ENCODE measurements around the gene ATAD3A.

DNA sequence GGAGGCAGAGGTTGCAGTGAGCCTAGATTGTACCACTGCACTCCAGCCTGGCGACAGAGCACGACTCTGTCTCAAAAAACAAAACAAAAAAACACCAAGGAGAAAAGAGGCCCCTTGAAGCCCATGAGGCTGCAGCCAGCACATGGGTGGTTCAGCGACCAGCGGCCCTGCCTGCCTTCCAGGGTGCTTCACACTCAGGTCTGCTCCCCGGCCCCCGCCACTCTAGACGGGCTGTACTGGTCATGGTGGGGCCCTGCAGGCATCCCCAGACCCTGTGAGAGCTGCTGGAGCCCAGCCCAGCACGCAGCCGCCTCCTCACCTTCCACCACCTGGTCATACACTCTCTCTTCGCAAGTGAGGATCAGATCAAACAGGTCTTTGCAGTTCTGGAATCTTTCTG, 32.6 kb downstream of the ATAD3A start:
- no peak for TF ChIP-seq NR1H2 (CRISPR knock-in tag; IDR thresholded peaks at IDR 0.05)
- TF ChIP-seq EMX1 (CRISPR knock-in tag; IDR thresholded peaks at IDR 0.05), result no peak
- TF ChIP-seq, protein P1, sequence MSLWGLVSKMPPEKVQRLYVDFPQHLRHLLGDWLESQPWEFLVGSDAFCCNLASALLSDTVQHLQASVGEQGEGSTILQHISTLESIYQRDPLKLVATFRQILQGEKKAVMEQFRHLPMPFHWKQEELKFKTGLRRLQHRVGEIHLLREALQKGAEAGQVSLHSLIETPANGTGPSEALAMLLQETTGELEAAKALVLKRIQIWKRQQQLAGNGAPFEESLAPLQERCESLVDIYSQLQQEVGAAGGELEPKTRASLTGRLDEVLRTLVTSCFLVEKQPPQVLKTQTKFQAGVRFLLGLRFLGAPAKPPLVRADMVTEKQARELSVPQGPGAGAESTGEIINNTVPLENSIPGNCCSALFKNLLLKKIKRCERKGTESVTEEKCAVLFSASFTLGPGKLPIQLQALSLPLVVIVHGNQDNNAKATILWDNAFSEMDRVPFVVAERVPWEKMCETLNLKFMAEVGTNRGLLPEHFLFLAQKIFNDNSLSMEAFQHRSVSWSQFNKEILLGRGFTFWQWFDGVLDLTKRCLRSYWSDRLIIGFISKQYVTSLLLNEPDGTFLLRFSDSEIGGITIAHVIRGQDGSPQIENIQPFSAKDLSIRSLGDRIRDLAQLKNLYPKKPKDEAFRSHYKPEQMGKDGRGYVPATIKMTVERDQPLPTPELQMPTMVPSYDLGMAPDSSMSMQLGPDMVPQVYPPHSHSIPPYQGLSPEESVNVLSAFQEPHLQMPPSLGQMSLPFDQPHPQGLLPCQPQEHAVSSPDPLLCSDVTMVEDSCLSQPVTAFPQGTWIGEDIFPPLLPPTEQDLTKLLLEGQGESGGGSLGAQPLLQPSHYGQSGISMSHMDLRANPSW (CRISPR knock-in tag; conservative IDR thresholded peaks at IDR 0.05; ENCODE audit: low read depth), result no peak
